ENCODE results near the gene ZNF830. TPM values are rescaled to one million over a fixed set of nuclear protein-coding genes. Genes with fewer than 3 reads are reported as not detected.

Gene ZNF830
- total and polyA plus RNA-seq, 2 of the 13 experiments (the other 11 are each of a cell fraction or from before 2014, with no cell fraction given), result 6.1 to 19.0 TPM

GRCh38 chr17:34961093-34961911 is at the start of gene ZNF830, which contains the start of gene CCT6B (continued):
- TF ChIP-seq ZHX2 (IDR thresholded peaks at IDR 0.05; ENCODE audit: low read depth), result peak; percentile 88
- TF ChIP-seq ZHX2 (CRISPR knock-in tag; IDR thresholded peaks at IDR 0.05; ENCODE audit: borderline replicate concordance), result no peak
- no peak for TF ChIP-seq JARID2 (CRISPR knock-in tag; IDR thresholded peaks at IDR 0.05; ENCODE audit: insufficient replicate concordance)
- 0 out of 2 replicates have a peak, but pooled peaks have one; percentile 42 for TF ChIP-seq ZNF121 (CRISPR knock-in tag; IDR thresholded peaks at IDR 0.05)
- TF ChIP-seq MAF1 (CRISPR knock-in tag; IDR thresholded peaks at IDR 0.05; ENCODE audit: borderline replicate concordance), result no peak
- TF ChIP-seq CEBPB (IDR thresholded peaks at IDR 0.05; ENCODE audit: borderline replicate concordance, low read depth, low read length), result no peak
- 0 out of 2 replicates have a peak, but pooled peaks have one; percentile 71 for TF ChIP-seq ZNF784 (CRISPR knock-in tag; IDR thresholded peaks at IDR 0.05; ENCODE audit: borderline replicate concordance)
- peak; percentile 96 for TF ChIP-seq YY1 (IDR thresholded peaks at IDR 0.05; ENCODE audit: insufficient read depth, insufficient replicate concordance, low read depth, low read length)
- no peak for TF ChIP-seq PCBP1 (IDR thresholded peaks at IDR 0.05; ENCODE audit: borderline replicate concordance, low read depth, low read length)
- TF ChIP-seq MATR3 (CRISPR knock-in tag; IDR thresholded peaks at IDR 0.05), result no peak
- no peak for TF ChIP-seq ZNF557 (CRISPR knock-in tag; IDR thresholded peaks at IDR 0.05)
- TF ChIP-seq ZNF484 (CRISPR knock-in tag; IDR thresholded peaks at IDR 0.05; ENCODE audit: borderline replicate concordance, low read depth), result no peak
- TF ChIP-seq POLR2A (IDR thresholded peaks at IDR 0.05; ENCODE audit: insufficient read depth in 1 of 2, low read depth in 2 of 2, low read length in 2 of 2), result peak; percentile 89 to 94
- peak; percentile 18; the same call in 1 of the 2 replicates for TF ChIP-seq ETV5 (CRISPR knock-in tag; IDR thresholded peaks at IDR 0.05; ENCODE audit: borderline replicate concordance)
- no peak for TF ChIP-seq NPAS2 (CRISPR knock-in tag; IDR thresholded peaks at IDR 0.05; ENCODE audit: borderline replicate concordance)
- TF ChIP-seq ZSCAN22 (CRISPR knock-in tag; IDR thresholded peaks at IDR 0.05), result no peak
- TF ChIP-seq ZNF816 (CRISPR knock-in tag; IDR thresholded peaks at IDR 0.05; ENCODE audit: borderline replicate concordance), result no peak
- TF ChIP-seq ZFX (CRISPR knock-in tag; IDR thresholded peaks at IDR 0.05; ENCODE audit: low read depth), result peak; percentile 98
- TF ChIP-seq PHF8 (CRISPR knock-in tag; IDR thresholded peaks at IDR 0.05), result peak; percentile 95
- 0 out of 2 replicates have a peak, but pooled peaks have one; percentile 67 for TF ChIP-seq ZSCAN21 (CRISPR knock-in tag; IDR thresholded peaks at IDR 0.05; ENCODE audit: borderline replicate concordance)
- TF ChIP-seq MTF2 (CRISPR knock-in tag; IDR thresholded peaks at IDR 0.05; ENCODE audit: borderline replicate concordance), result peak; percentile 67; the same call in 1 of the 2 replicates
